IMR-90 (cell line): ENCODE measurements around the gene YBEY. TPM values are rescaled to one million over a fixed set of nuclear protein-coding genes. Genes with fewer than 3 reads are reported as not detected.

ENCODE experiments used
- ATAC-seq: fragments of 200-7000 bp; cut with Tn5 transposase; 2 replicates; pipeline ENCODE4 v1.9.1; 2020; ENCODE audit warnings: low read depth, mild to moderate bottlenecking, moderate library complexity
- BruUV-seq: library from RNA; stranded (reverse); fragments of 400-500 nt; replicated peaks from 2 replicates; lab custom pipeline; 2021; lab: Mats Ljungman, UMichigan
- CTCF ChIA-PET: fragments of 300-600 bp; formaldehyde crosslinking; extraction: SDS; loops from one replicate; lab custom pipeline; 2021; ENCODE audit warnings: antibody characterized with exemption; lab: Yijun Ruan, JAX
- POLR2A ChIA-PET: fragments of 300-600 bp; sonication (Branson Sonifier 250); formaldehyde crosslinking; loops from one replicate; lab custom pipeline; 2022; ENCODE audit warnings: antibody characterized with exemption; ENCODE audit not compliant: unreplicated experiment; lab: Charles Lee
- DNase-seq: peaks from one replicate; pipeline ENCODE4 v3.0.0; 2013
- H2AFZ ChIP-seq: replicated peaks from 2 replicates; pipeline ENCODE3; 2013; ENCODE audit warnings: low read length, mild to moderate bottlenecking; ENCODE audit not compliant: poor library complexity
- H2AK5ac ChIP-seq: 2 replicates; pipeline ENCODE4 v1.6.1; 2013; ENCODE audit warnings: low read depth, low read length, inconsistent platforms
- H2AK9ac ChIP-seq: replicated peaks from 2 replicates; pipeline ENCODE3; 2013; ENCODE audit warnings: mild to moderate bottlenecking, low read depth, low read length, moderate library complexity; ENCODE audit not compliant: poor library complexity
- H2BK120ac ChIP-seq: 2 replicates; pipeline ENCODE4 v1.6.1; 2013; ENCODE audit warnings: low read depth, low read length, inconsistent platforms
- H2BK15ac ChIP-seq: 3 replicates; pipeline ENCODE4 v1.6.1; 2013; ENCODE audit warnings: low read depth, low read length, inconsistent platforms
- H2BK20ac ChIP-seq: 2 replicates; pipeline ENCODE4 v1.6.1; 2013; ENCODE audit warnings: low read depth, mild to moderate bottlenecking, inconsistent platforms, low read length, moderate library complexity
- H2BK5ac ChIP-seq: 2 replicates; pipeline ENCODE4 v1.6.1; 2013; ENCODE audit warnings: mild to moderate bottlenecking, low read depth, low read length, inconsistent platforms; ENCODE audit not compliant: poor library complexity, severe bottlenecking
- H3K14ac ChIP-seq: replicated peaks from 2 replicates; pipeline ENCODE4 v1.6.1; 2013; ENCODE audit warnings: low read depth, low read length, inconsistent platforms
- H3K18ac ChIP-seq: 2 replicates; pipeline ENCODE4 v1.6.1; 2013; ENCODE audit warnings: low read depth, low read length, control low read depth
- H3K23ac ChIP-seq: 2 replicates; pipeline ENCODE4 v1.6.1; 2013; ENCODE audit warnings: low read depth, low read length, inconsistent platforms
- H3K27ac ChIP-seq: 2 replicates; pipeline ENCODE4 v1.5.1; 2013; ENCODE audit warnings: mild to moderate bottlenecking, control low read depth, low read length; ENCODE audit not compliant: insufficient read depth
- H3K27me3 ChIP-seq: 2 replicates; pipeline ENCODE4 v1.6.1; 2013; ENCODE audit warnings: low read length; ENCODE audit not compliant: control insufficient read depth, insufficient read depth
- H3K36me3 ChIP-seq: 2 replicates; pipeline ENCODE4 v1.6.1; 2013; ENCODE audit warnings: low read length, mixed read lengths; ENCODE audit not compliant: control insufficient read depth, insufficient read depth
- H3K4ac ChIP-seq: 2 replicates; pipeline ENCODE4 v1.6.1; 2013; ENCODE audit warnings: low read depth, low read length, inconsistent platforms
- H3K4me1 ChIP-seq: 2 replicates; pipeline ENCODE4 v1.6.1; 2013; ENCODE audit warnings: low read length, mixed read lengths; ENCODE audit not compliant: control insufficient read depth, insufficient read depth
- H3K4me2 ChIP-seq: 2 replicates; pipeline ENCODE4 v1.6.1; 2013; ENCODE audit warnings: low read depth, mild to moderate bottlenecking, control low read depth, low read length, moderate library complexity
- H3K4me3 ChIP-seq: 2 replicates; pipeline ENCODE4 v1.5.1; 2013; ENCODE audit warnings: low read depth, mild to moderate bottlenecking, control low read depth, low read length, moderate library complexity; ENCODE audit not compliant: insufficient read depth
- H3K56ac ChIP-seq: 2 replicates; pipeline ENCODE4 v1.6.1; 2013; ENCODE audit warnings: low read length, inconsistent platforms; ENCODE audit not compliant: insufficient read depth; ENCODE audit errors: extremely low read depth
- H3K79me1 ChIP-seq, 2 experiments: 2 replicates each; pipeline ENCODE4 v1.6.1; 2013; ENCODE audit warnings: low read length in 2 of 2, inconsistent platforms in 1 of 2, low read depth in 1 of 2
- H3K9ac ChIP-seq: 2 replicates; pipeline ENCODE4 v1.6.1; 2013; ENCODE audit warnings: low read depth, low read length, control low read depth
- H3K9me1 ChIP-seq: 2 replicates; pipeline ENCODE4 v1.6.1; 2013; ENCODE audit warnings: low read length, inconsistent platforms; ENCODE audit not compliant: insufficient read depth
- H3K9me3 ChIP-seq: 2 replicates; pipeline ENCODE4 v1.6.1; 2013; ENCODE audit warnings: low read length; ENCODE audit not compliant: control insufficient read depth, insufficient read depth
- H4K20me1 ChIP-seq: 2 replicates; pipeline ENCODE4 v1.6.1; 2013; ENCODE audit warnings: low read length, inconsistent platforms; ENCODE audit not compliant: insufficient read depth
- H4K5ac ChIP-seq: 2 replicates; pipeline ENCODE4 v1.6.1; 2013; ENCODE audit warnings: mild to moderate bottlenecking, low read depth, low read length, control low read depth
- H4K8ac ChIP-seq, 2 experiments: 2 replicates each; pipeline ENCODE4 v1.6.1; 2013; ENCODE audit warnings: low read depth in 2 of 2, low read length in 2 of 2, control low read depth in 1 of 2, inconsistent platforms in 1 of 2
- H4K91ac ChIP-seq: 2 replicates; pipeline ENCODE4 v1.6.1; 2013; ENCODE audit warnings: low read depth, low read length, inconsistent platforms; ENCODE audit not compliant: insufficient read depth
- BHLHE40 ChIP-seq: fragments of 150-350 bp; IDR thresholded peaks from 2 replicates; pipeline ENCODE4 v1.6.1; 2016; ENCODE audit warnings: mild to moderate bottlenecking, low read depth, low read length
- MXI1 ChIP-seq: IDR thresholded peaks from 2 replicates; pipeline ENCODE4 v1.6.1; 2012; ENCODE audit warnings: low read depth, mild to moderate bottlenecking, low read length, moderate library complexity, borderline replicate concordance
- NFE2L2 ChIP-seq: fragments of 150-350 bp; IDR thresholded peaks from 2 replicates; pipeline ENCODE4 v1.6.1; 2016; ENCODE audit warnings: low read depth, mild to moderate bottlenecking, low read length
- POLR2A ChIP-seq: IDR thresholded peaks from 2 replicates; pipeline ENCODE4 v1.6.1; 2012; ENCODE audit warnings: mild to moderate bottlenecking, low read depth, low read length
- RCOR1 ChIP-seq: IDR thresholded peaks from 2 replicates; pipeline ENCODE4 v1.6.1; 2012; ENCODE audit warnings: mild to moderate bottlenecking, low read length, improper control_type of control experiment; ENCODE audit not compliant: insufficient replicate concordance
- SMC3 ChIP-seq: fragments of 150-350 bp; IDR thresholded peaks from 2 replicates; pipeline ENCODE4 v1.6.1; 2016; ENCODE audit warnings: low read depth, mild to moderate bottlenecking, antibody characterized with exemption, low read length, moderate library complexity
- WGBS, 2 experiments: methylation state at CpG; one replicate each; pipeline versions ENCODE4 v1.1.5 to v1.1.7; 2013; ENCODE audit warnings: missing lambda C conversion rate in 2 of 2; ENCODE audit not compliant: insufficient read length in 1 of 2; ENCODE audit errors: extremely low coverage in 2 of 2; 5-methylcytosine and 5-hydroxymethylcytosine counted together
- dilution Hi-C: fragments of 300-500 bp; cut with HindIII; formaldehyde crosslinking; loops from one replicate; pipeline ENCODE4 v1.14.3; 2018; ENCODE audit warnings: low sequenced_read_pairs; ENCODE audit not compliant: unreplicated experiment
- in situ Hi-C: fragments of 300-500 bp; cut with MboI; formaldehyde crosslinking; loops from 3 replicates; pipeline ENCODE4 v1.14.3; 2019; ENCODE audit warnings: low sequenced_read_pairs, inconsistent platforms, mixed read lengths
- intact Hi-C: fragments of 100-400 bp; cut with micrococcal nuclease; formaldehyde crosslinking; loops from 2 replicates; pipeline ENCODE4 v1.10.0; 2022
- polyA plus RNA-seq, 3 experiments: library from polyadenylated mRNA; depleted of rRNA; stranded (reverse); fragments of >200 nt; gene quantifications; 2 replicates each; pipeline ENCODE4 v1.2.3, GENCODE V29; 2012; ENCODE audit warnings: low replicate concordance in 1 of 3
- total RNA-seq: library from RNA; depleted of rRNA; stranded (reverse); fragments of >200 nt; gene quantifications from 2 replicates; pipeline ENCODE4 v1.2.3, GENCODE V29; 2012

Gene YBEY
- total and polyA plus RNA-seq, 2 of the 4 experiments (the other 2 are of a cell fraction), result 5.9 to 26.2 TPM

DNA sequence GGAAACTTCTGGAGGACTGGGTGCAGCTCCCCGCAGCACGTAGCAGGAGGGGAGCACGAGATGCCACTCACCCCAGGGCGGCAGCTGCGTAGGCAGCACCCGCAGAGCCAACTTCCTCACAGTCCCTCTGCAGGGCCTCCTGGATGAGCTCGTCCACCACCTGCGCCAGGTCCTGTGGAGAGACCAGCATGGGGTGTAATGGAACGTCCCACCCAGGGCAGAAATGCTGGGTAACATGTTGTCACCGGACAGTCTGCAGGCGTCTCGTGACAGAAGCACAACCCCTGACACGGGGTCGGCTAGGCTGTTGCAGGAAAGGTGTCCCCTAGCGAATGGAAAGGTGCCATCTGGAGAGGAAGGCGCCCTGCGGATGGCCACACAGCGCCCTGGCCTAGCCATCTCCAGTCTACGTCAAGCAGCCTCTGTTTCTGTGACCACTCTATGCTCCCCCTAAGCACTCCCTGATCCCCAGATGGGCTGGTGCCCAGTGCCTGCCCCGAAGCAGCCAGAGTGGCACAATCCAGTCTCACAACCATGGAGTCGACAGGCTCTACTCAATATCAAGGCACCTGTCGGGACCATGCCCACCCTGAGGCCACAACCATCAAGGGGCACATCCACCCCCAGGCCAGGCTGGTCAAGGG, 22.0 kb upstream of the YBEY start:
- no peaks in the 10 kb centered on the region for H3K9me3 ChIP-seq
- TF ChIP-seq MXI1, result no peak
- no peak for TF ChIP-seq SMC3
- no peak for TF ChIP-seq POLR2A
- no peak for TF ChIP-seq BHLHE40
- TF ChIP-seq NFE2L2, result no peak
- TF ChIP-seq RCOR1, result no peak
- DNase-seq (no peak), ATAC-seq (no peak)
- peaks cover 10% of the 10 kb centered on the region; the same call in 1 of the 2 replicates for H4K20me1 ChIP-seq
- H2BK120ac ChIP-seq, result no peak overlapping the region
- peaks cover 9 to 22% of the 10 kb centered on the region in 2 experiments for H3K79me1 ChIP-seq
- no peak overlapping the region for H4K91ac ChIP-seq
- no TSS peak for BruUV-seq
- H3K18ac ChIP-seq, result no peak overlapping the region
- H3K4me3 ChIP-seq, result no peak overlapping the region
- no peak overlapping the region for H2BK5ac ChIP-seq
- H3K9ac ChIP-seq, result no peak overlapping the region
- no peaks in the 10 kb centered on the region for H3K4me1 ChIP-seq
- H4K5ac ChIP-seq, result no peak overlapping the region
- no peak overlapping the region for H2BK20ac ChIP-seq
- no peak overlapping the region for H3K56ac ChIP-seq
- no peak overlapping the region for H2AK5ac ChIP-seq
- H3K14ac ChIP-seq, result no peak overlapping the region
- no peak overlapping the region for H4K8ac ChIP-seq
- no peak overlapping the region for H2AK9ac ChIP-seq
- H2BK15ac ChIP-seq, result no peak overlapping the region
- H2AFZ ChIP-seq, result peak overlapping the region; percentile 32
- POLR2A ChIA-PET, result no interaction called here
- no peaks in the 10 kb centered on the region for H3K9me1 ChIP-seq
- H3K4ac ChIP-seq, result no peak overlapping the region
- CTCF ChIA-PET, result no interaction called here
- WGBS, 2 experiments, result 97% methylated on average over 11 of the region's 22 CpGs; no CpG with 5 or more reads in 1 of the 2 experiments
- H3K36me3 ChIP-seq, result peaks cover 62% of the 10 kb centered on the region
- H3K23ac ChIP-seq, result no peak overlapping the region
- no peak overlapping the region for H3K27ac ChIP-seq
- no peak overlapping the region for H3K4me2 ChIP-seq
- in situ Hi-C loops (no loop called here), intact Hi-C loops (no loop called here), dilution Hi-C loops (no loop called here)
- no peaks in the 10 kb centered on the region for H3K27me3 ChIP-seq
